Chondrocyte (in vitro differentiated cells): ENCODE measurements around the gene FAM124B. TPM values are rescaled to one million over a fixed set of nuclear protein-coding genes. Genes with fewer than 3 reads are reported as not detected.

Experiments used
- DNase-seq: peaks from one replicate; pipeline ENCODE4 v3.0.0; 2021; ENCODE audit warnings: mixed read lengths, low spot score
- H3K27ac Mint-ChIP-seq: one replicate; pipeline ENCODE4 v1.8.0; 2021; ENCODE audit warnings: mild to moderate bottlenecking, moderate library complexity, mixed read lengths; ENCODE audit not compliant: unreplicated experiment
- H3K27me3 Mint-ChIP-seq: 2 replicates; pipeline ENCODE4 v1.8.0; 2021; ENCODE audit warnings: low read depth, mixed read lengths
- H3K36me3 Mint-ChIP-seq: 2 replicates; pipeline ENCODE4 v1.8.0; 2021; ENCODE audit warnings: low read depth, mixed read lengths
- H3K4me1 Mint-ChIP-seq: 2 replicates; pipeline ENCODE4 v1.8.0; 2021; ENCODE audit warnings: low read depth, mild to moderate bottlenecking, mixed read lengths
- H3K4me3 Mint-ChIP-seq: one replicate; pipeline ENCODE4 v1.8.0; 2021; ENCODE audit warnings: mild to moderate bottlenecking, moderate library complexity, mixed read lengths; ENCODE audit not compliant: unreplicated experiment
- H3K9me3 Mint-ChIP-seq: 2 replicates; pipeline ENCODE4 v1.8.0; 2021; ENCODE audit warnings: low read depth, mixed read lengths
- CTCF ChIP-seq: fragments of 200-600 bp; sonication (generic); IDR thresholded peaks from 2 replicates; pipeline ENCODE4 v1.5.0; 2021; ENCODE audit warnings: antibody characterized with exemption, mild to moderate bottlenecking, moderate library complexity
- long read RNA-seq: library from polyadenylated mRNA; stranded (forward); transcript quantifications from one replicate; pipeline ENCODE4 v2.0.0, GENCODE V29; 2021
- total RNA-seq: library from RNA; stranded (reverse); gene quantifications from 3 replicates; pipeline ENCODE4 v1.2.1, GENCODE V29; 2021

FAM124B gene
- not detected in 3 replicates for total RNA-seq
- long read RNA-seq, result 0 reads

GRCh38 chr2:224401641-224402342 lies at the start of gene FAM124B:
TSS of gene FAM124B (minus strand) at chr2:224402107. CDS start at chr2:224401768, 339 bp downstream.
- no peak for DNase-seq
- Mint-ChIP-seq H3K27ac (no peak within 1 kb of the TSS), H3K4me1 (no peaks in the 10 kb centered on the region), H3K4me3 (no peak within 1 kb of the TSS), H3K36me3 (no peaks in the 10 kb centered on the region), H3K9me3 (no peaks in the 10 kb centered on the region), H3K27me3 (no peaks in the 10 kb centered on the region)
- TF ChIP-seq CTCF, result no peak

- Mint-ChIP-seq H3K4me1 (no peaks in the 10 kb centered on the region), H3K27me3 (no peaks in the 10 kb centered on the region), H3K36me3 (no peaks in the 10 kb centered on the region), H3K4me3 (no peak overlapping the region), H3K9me3 (peaks cover 4% of the 10 kb centered on the region), H3K27ac (no peak overlapping the region)
- TF ChIP-seq CTCF, result peak; percentile 75
- DNase-seq, result no peak
Observed at GRCh38 chr2:224449212-224450147, 47.6 kb upstream of the FAM124B start.

GRCh38 chr2:224448236-224448635 lies 46.3 kb upstream of the FAM124B start:
- no peak for TF ChIP-seq CTCF
- Mint-ChIP-seq H3K36me3 (no peaks in the 10 kb centered on the region), H3K27ac (no peak overlapping the region), H3K9me3 (no peaks in the 10 kb centered on the region), H3K27me3 (no peaks in the 10 kb centered on the region), H3K4me1 (no peaks in the 10 kb centered on the region), H3K4me3 (no peak overlapping the region)
- no peak for DNase-seq

- DNase-seq, result no peak
- Mint-ChIP-seq H3K9me3 (no peaks in the 10 kb centered on the region), H3K4me1 (no peaks in the 10 kb centered on the region), H3K27ac (no peak overlapping the region), H3K27me3 (no peaks in the 10 kb centered on the region), H3K36me3 (no peaks in the 10 kb centered on the region), H3K4me3 (no peak overlapping the region)
- no peak for TF ChIP-seq CTCF
Observed at GRCh38 chr2:224444783-224445182, 42.9 kb upstream of the FAM124B start.

GRCh38 chr2:224444021-224444420 lies 42.1 kb upstream of the FAM124B start:
- no peaks in the 10 kb centered on the region for H3K27me3 Mint-ChIP-seq

More at GRCh38 chr2:224444021-224444420, 42.1 kb upstream of the FAM124B start:
- Mint-ChIP-seq H3K27ac (no peak overlapping the region), H3K4me1 (no peaks in the 10 kb centered on the region), H3K9me3 (no peaks in the 10 kb centered on the region), H3K4me3 (no peak overlapping the region), H3K36me3 (no peaks in the 10 kb centered on the region)
- DNase-seq, result no peak
- no peak for TF ChIP-seq CTCF
